ENCODE data around the gene TMEM116.
"Not testable (repeated sequence)": the region's sequence is repeated elsewhere in the genome, so short reads cannot be mapped to it uniquely, and the experiment has no call there.

DNA sequence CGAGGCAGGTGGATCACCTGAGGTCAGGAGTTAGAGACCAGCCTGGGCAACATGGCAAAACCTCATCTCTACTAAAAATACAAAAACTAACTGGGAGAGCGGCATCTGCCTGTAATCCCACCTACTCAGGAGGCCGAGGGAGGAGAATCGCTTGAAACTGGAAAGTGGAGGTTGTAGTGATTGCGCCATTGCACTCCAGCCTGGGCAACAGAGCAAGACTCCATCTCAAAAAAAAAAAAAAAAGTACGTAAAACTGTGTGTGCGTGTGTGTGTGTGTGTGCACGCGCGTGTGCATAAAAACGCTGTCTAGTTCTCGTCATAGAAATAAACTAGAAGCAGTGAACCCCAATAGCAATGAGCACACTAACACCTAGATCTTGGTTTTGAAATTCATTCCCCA, 23.6 kb upstream of the TMEM116 start:
- TF ChIP-seq POLR2A (IDR thresholded peaks at IDR 0.05) = not testable (repeated sequence)
- TF ChIP-seq, protein P1, sequence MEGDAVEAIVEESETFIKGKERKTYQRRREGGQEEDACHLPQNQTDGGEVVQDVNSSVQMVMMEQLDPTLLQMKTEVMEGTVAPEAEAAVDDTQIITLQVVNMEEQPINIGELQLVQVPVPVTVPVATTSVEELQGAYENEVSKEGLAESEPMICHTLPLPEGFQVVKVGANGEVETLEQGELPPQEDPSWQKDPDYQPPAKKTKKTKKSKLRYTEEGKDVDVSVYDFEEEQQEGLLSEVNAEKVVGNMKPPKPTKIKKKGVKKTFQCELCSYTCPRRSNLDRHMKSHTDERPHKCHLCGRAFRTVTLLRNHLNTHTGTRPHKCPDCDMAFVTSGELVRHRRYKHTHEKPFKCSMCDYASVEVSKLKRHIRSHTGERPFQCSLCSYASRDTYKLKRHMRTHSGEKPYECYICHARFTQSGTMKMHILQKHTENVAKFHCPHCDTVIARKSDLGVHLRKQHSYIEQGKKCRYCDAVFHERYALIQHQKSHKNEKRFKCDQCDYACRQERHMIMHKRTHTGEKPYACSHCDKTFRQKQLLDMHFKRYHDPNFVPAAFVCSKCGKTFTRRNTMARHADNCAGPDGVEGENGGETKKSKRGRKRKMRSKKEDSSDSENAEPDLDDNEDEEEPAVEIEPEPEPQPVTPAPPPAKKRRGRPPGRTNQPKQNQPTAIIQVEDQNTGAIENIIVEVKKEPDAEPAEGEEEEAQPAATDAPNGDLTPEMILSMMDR (IDR thresholded peaks at IDR 0.05) = not testable (repeated sequence)

Measured in right lobe of liver (tissue), 4 donors.